EH (cell line): ENCODE results near the gene CBX3.
"Not testable (repeated sequence)": the region's sequence is repeated elsewhere in the genome, so short reads cannot be mapped to it uniquely, and the experiment has no call there.

Experiments used
- DNase-seq: peaks from one replicate; pipeline ENCODE4 v3.0.0-alpha.2; 2015; ENCODE audit warnings: low read depth

Gene CBX3

DNA sequence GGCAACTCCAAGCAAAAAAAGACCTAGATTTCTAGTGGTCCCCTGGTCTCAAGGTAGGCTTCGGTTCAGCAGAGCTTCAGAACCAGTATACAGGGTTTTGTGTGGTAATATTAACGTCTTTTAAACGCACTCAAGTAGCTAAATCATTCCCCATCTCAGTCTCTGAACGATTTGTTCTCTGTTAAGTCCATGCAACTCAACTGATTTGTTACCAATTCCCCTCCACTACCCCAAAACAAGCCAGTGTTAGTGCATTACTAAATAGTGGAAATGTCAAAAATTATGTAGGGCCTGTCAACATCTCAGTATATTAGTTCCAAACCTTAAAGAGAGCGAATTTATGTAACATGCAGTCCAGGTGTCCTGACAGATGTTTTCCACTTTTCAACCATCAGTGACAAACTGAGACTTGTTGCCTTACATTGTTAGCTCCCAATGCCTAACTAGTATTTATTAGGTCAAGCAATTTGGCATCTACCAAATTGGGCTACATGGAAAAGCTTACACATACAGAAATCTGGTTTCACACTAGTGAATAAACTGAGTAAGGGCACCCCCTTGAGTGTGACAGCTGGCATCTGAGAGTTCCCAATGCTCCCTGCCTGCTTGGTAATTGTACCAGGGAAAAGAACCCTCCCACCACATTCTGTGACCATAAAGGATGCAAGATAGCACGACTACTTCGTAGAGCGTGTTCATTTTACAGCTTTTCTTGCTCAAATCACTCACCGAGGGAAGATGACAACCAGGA, 13.2 kb upstream of the CBX3 start:
- no peak for DNase-seq

- DNase-seq: no peak
These were observed 12.5 kb upstream of the CBX3 start for GRCh38 chr7:26188957-26189541.

- no peak for DNase-seq
These were observed 11.8 kb upstream of the CBX3 start for GRCh38 chr7:26189697-26190096.

GRCh38 chr7:26190417-26190869, 11.1 kb upstream of the CBX3 start:
- DNase-seq: no peak

DNA sequence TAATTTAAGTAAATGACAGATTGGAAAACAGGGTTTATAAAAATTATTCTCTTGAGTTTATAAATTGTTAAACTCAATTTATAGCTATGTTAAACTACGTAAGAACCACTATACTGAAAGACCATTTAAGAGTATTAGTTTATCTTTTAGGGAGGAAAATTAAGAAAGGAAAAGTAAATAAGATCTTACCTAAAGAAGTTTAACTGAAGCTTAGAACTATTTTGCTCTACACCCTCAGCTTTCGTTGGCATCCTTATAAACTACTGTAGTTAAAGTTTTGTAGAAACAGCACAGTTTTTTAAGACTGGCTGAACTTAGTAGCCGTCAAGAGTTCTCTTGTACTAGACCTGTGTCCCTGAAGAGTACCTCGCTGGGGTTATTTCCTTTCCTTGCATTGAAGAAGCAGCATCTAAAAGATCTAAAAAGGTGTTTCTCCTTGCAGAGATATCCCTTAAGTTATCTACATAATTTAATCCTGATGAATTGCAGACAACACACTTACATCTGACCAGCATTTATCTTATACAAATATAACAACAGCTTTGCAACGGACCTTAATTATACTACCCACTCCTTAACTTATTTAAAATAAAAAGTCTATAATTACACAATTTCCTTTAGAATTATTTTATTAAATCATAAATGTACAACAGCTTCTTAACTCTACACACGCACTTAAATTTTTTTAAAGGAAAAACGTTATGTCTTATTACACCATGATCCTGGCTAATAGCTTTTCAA, 10.1 kb upstream of the CBX3 start:
- no peak for DNase-seq

DNA sequence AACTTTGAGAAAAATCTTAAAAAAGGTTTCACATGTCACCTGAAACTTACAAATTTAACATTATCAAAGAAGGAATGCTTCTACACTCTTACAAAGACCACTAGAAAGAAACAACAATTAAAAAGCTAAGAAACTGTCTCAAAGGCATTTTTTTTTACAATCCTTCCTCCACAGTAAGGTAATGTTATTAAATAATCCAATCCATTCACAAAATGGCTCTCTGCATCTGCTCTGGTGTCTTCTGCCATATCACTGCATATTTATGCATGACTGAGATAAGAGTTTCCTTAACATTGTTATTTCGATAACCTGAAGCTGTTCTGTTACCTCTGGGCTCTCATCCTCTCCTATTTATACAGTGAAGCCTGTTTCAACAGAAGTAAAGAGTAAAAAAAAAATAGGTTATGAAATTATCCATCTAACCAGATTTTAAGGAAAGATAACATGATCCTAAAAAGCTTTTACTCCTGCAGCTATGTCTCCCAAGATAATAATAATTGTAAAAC, 9.5 kb upstream of the CBX3 start:
- no peak for DNase-seq

GRCh38 chr7:26192485-26193087, 9.0 kb upstream of the CBX3 start:
- DNase-seq: no peak

DNA sequence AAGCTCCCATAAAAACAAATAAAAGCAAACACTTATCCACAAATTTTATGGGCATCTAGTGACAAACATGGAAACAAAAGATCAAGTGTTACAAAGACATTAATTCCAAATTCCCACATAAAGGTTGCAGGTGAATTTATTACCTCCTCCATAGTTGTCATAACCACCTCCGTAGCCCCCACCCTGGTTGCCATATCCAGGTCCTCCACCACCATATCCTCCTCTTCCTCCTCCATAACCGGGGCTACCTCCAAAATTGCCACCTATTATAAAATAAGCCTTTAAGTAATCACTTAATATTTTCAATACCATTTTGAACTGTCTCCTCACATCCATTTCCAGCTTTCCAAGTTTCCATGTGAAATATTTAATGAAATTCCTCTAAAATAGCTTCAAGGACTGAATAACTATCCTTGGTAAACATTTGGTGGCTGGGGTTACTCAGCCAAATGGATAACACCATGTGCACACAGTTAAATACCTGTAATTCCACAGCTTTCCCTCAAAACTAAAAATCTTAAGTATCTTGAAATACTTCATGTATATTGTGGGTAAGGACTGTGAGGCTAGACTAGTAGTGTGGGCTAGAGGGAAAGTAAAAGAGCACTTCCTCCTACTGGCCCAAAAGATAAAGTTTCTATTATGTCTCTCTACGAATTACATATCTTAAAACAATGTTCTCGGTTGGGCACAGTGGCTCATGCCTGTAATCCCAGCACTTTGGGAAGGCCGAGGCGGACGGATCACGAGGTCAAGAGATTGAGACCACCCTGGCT, 7.9 kb upstream of the CBX3 start:
- DNase-seq: peak; percentile 44

GRCh38 chr7:26194764-26195163, 6.8 kb upstream of the CBX3 start:
- not testable (repeated sequence) for DNase-seq

DNA sequence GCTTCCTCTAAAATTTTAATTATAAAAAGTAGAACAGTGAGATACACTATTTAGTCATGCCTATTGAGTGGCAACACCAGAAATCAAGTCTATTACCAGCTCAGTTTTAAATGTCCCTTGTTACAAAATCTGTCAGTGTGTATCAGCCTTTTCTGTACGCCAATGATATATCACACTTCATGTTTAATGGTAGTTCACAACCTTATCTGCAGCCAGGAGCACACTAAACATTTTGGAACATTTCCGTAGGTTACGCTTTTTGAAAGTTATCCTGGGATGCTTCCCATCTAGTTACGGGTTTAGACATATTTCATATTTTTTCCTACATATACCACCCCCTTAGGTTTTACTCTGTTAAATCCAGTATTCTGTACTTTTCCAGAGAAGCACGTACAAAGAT, 6.4 kb upstream of the CBX3 start:
- DNase-seq: no peak

GRCh38 chr7:26195867-26196657, 5.5 kb upstream of the CBX3 start:
- no peak for DNase-seq

GRCh38 chr7:26197153-26198115, 4.1 kb upstream of the CBX3 start:
- peak; percentile 47 for DNase-seq

- DNase-seq: peak; percentile 48
These were observed 3.3 kb upstream of the CBX3 start for GRCh38 chr7:26198133-26198780.

DNA sequence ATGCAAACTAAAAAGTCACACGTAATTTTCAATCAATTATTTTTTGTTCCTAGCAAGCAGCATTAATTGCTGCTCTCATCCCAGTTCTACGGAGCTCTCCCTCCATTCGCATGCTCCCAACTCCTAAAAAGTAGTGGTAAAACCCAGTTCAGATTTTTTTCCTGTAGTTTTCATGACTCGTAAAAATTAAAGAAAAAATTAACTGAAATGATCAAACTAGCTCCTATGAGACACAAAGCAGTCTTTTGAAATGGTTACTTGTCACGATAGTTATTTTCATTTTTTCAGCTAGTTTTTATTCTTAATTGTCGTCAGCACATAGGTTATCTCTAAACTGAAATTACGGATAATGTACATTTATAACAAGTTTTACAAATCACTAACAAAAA, 2.8 kb upstream of the CBX3 start:
- DNase-seq: no peak

DNA sequence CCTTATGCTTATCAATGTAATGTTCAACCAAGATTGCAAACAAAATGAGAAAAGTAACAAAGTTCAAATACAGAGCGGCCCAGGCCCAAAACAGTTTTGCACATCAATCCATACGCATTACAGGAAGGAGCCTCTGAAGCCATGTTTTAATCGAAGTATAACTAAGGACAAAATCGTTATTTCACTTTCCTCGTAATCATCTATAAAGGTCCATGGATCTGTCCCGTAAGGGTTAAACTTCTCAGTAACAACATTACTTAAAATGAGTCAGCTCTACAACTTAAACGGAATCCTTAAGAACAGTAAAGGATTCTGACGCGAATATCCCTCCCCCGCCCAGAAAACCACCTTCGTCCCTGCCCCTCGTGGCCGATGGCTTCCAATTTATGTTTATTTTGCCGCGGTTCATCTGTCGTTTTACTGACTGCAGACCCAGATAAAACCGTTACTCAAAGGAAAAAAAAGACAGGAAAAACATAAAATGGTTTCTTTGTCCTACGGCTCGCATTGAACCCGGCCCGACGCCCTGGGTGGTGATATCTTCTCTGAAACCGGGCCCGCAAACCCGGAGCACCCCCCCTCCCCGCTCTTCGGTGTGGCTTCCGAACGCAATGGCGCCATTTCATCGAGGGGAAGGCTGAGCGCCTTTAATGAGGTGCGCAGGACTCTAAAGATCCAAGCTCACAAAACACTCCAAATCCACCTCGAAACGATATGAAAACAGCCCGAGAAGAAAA, 2.1 kb upstream of the CBX3 start:
- peak; percentile 56 for DNase-seq

DNA sequence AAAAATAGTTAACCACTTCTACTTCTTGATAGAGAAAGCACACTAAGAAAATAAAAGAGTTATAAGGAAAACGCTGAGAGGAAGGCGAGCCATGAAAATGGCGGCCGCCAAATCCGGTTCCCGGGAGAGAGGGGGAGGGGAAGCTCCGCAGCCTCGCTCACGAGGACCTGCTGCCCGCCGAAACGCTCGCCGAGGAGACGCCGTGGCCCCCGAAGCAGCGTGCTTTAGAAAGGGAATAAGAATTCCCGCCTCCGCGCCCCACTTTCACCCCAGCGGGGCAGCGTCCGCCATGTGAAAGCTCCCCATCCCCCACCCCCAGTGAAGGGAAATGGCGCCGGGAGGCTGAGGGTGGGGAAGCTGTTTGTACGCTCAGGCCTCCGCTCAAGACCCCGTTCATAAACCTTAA, 1.5 kb upstream of the CBX3 start:
- peak; percentile 62 for DNase-seq

DNA sequence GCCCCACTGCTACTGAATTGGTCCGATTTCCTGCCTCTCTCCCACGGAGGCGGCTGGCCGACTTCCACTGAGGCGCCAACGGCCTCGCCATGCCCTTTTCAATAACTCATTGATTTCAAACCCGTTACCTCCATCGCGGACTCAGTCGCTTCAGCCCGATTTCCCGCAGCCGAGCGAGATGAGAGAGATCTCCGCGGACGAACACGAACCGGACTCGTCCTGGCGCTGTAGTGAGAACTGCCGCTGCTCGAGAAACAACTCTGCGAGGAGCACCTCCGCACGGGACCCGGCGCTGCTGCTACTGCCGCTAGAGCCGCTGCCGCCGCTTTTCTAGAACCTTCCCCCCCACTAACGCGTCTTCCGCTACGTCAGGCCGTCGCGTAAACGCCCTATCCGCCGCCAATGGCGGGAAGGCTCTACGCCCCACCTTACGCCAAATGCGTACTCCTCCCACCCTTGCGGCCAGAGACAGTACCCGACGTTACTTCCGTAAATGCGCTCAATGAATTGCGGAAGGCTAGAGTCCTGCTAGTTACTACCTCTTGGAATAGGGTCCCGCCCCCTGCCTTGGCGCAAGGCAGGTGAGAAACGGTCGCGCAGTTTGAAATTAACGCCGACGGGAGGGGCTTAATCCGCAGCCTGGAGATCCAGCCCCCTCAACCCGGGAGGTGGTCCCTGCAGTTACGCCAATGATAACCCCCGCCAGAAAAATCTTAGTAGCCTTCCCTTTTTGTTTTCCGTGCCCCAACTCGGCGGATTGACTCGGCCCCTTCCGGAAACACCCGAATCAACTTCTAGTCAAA, 900 bp upstream of the CBX3 start, which contains the start of gene HNRNPA2B1:
Gene HNRNPA2B1 (minus strand): TSS at position 303 of the 803 bp plus-strand sequence. CDS start 169 bp downstream, at position 134.
- peak; percentile 98 for DNase-seq
